Mesenchymal stem cell (in vitro differentiated cells and primary cell): Measurements from ENCODE around the gene GNG7.

ENCODE experiments used
- DNase-seq: peaks from one replicate; pipeline ENCODE4 v3.0.0-alpha.2; 2013
- H2AFZ ChIP-seq: one replicate; pipeline ENCODE4 v1.6.1; 2013; ENCODE audit warnings: low read depth, mild to moderate bottlenecking, control low read depth, inconsistent platforms, low read length, moderate library complexity
- H2AK5ac ChIP-seq: 2 replicates; pipeline ENCODE4 v1.6.1; 2013; ENCODE audit warnings: low read length, moderate library complexity, mild to moderate bottlenecking, inconsistent platforms; ENCODE audit not compliant: severe bottlenecking
- H2BK120ac ChIP-seq: one replicate; pipeline ENCODE4 v1.6.1; 2013; ENCODE audit warnings: low read depth, mild to moderate bottlenecking, inconsistent platforms, low read length, moderate library complexity
- H2BK12ac ChIP-seq, 2 experiments: one replicate each; pipeline ENCODE4 v1.6.1; 2013; ENCODE audit warnings: inconsistent platforms in 2 of 2, low read length in 2 of 2, mild to moderate bottlenecking in 2 of 2, moderate library complexity in 2 of 2, control low read depth in 1 of 2
- H2BK15ac ChIP-seq: one replicate; pipeline ENCODE4 v1.6.1; 2013; ENCODE audit warnings: mild to moderate bottlenecking, low read depth, inconsistent platforms; ENCODE audit not compliant: poor library complexity, severe bottlenecking
- H2BK5ac ChIP-seq: 2 replicates; pipeline ENCODE4 v1.6.1; 2013; ENCODE audit warnings: low read depth, mild to moderate bottlenecking, low read length, control low read depth, inconsistent platforms; ENCODE audit not compliant: poor library complexity, severe bottlenecking
- H3K14ac ChIP-seq, 2 experiments: one replicate each; pipeline ENCODE4 v1.6.1; 2013; ENCODE audit warnings: inconsistent platforms in 2 of 2, low read length in 2 of 2, control low read depth in 1 of 2, mild to moderate bottlenecking in 1 of 2, moderate library complexity in 1 of 2
- H3K18ac ChIP-seq, 2 experiments: one replicate each; pipeline ENCODE4 v1.6.1; 2013; ENCODE audit warnings: inconsistent platforms in 2 of 2, low read length in 2 of 2, control low read depth in 1 of 2, low read depth in 1 of 2, mild to moderate bottlenecking in 1 of 2
- H3K23ac ChIP-seq, 2 experiments: one replicate each; pipeline ENCODE4 v1.6.1; 2013; ENCODE audit warnings: inconsistent platforms in 2 of 2, low read length in 2 of 2, mild to moderate bottlenecking in 2 of 2, moderate library complexity in 2 of 2, control low read depth in 1 of 2
- H3K27ac ChIP-seq: 2 replicates; pipeline ENCODE4 v1.5.1; 2013; ENCODE audit warnings: mild to moderate bottlenecking, moderate library complexity, low read length, control low read depth, inconsistent platforms; ENCODE audit not compliant: poor library complexity, severe bottlenecking
- H3K27me3 ChIP-seq, 2 experiments: 2 replicates each; pipeline versions ENCODE4 v1.6.1 to v1.7.0; 2013; ENCODE audit warnings: low read length in 2 of 2, mild to moderate bottlenecking in 2 of 2, moderate library complexity in 2 of 2, control low read depth in 1 of 2, inconsistent platforms in 1 of 2; ENCODE audit not compliant: control insufficient read depth in 1 of 2, insufficient read depth in 1 of 2
- H3K36me3 ChIP-seq, 2 experiments: 2 replicates each; pipeline versions ENCODE4 v1.6.1 to v1.7.0; 2013; ENCODE audit warnings: low read length in 2 of 2, control low read depth in 1 of 2, inconsistent platforms in 1 of 2, low read depth in 1 of 2, mild to moderate bottlenecking in 1 of 2; ENCODE audit not compliant: insufficient read depth in 2 of 2, control insufficient read depth in 1 of 2
- H3K4ac ChIP-seq, 2 experiments: one replicate each; pipeline ENCODE4 v1.6.1; 2013; ENCODE audit warnings: inconsistent platforms in 2 of 2, low read length in 2 of 2, mild to moderate bottlenecking in 2 of 2, moderate library complexity in 2 of 2, control low read depth in 1 of 2, low read depth in 1 of 2
- H3K4me1 ChIP-seq: 2 replicates; pipeline ENCODE4 v1.6.1; 2013; ENCODE audit warnings: low read depth, low read length, control low read depth; ENCODE audit not compliant: control insufficient read depth, insufficient read depth
- H3K4me2 ChIP-seq: 2 replicates; pipeline ENCODE4 v1.6.1; 2013; ENCODE audit warnings: low read length, mild to moderate bottlenecking, inconsistent platforms; ENCODE audit not compliant: poor library complexity, severe bottlenecking
- H3K4me3 ChIP-seq, 2 experiments: 2 replicates each; pipeline versions ENCODE4 v1.5.1 to v1.7.0; 2013; ENCODE audit warnings: low read length in 2 of 2, mild to moderate bottlenecking in 2 of 2, control low read depth in 1 of 2, low read depth in 1 of 2; ENCODE audit not compliant: insufficient read depth in 1 of 2
- H3K79me1 ChIP-seq: replicated peaks from 2 replicates; pipeline ENCODE4 v1.6.1; 2013; ENCODE audit warnings: mild to moderate bottlenecking, control low read depth, low read length, inconsistent platforms; ENCODE audit not compliant: poor library complexity, severe bottlenecking
- H3K9ac ChIP-seq: 2 replicates; pipeline ENCODE4 v1.7.0; 2013; ENCODE audit warnings: mild to moderate bottlenecking, low read length, moderate library complexity
- H3K9me3 ChIP-seq: 2 replicates; pipeline ENCODE4 v1.7.0; 2013; ENCODE audit warnings: mild to moderate bottlenecking, low read length; ENCODE audit not compliant: control insufficient read depth
- H4K8ac ChIP-seq: one replicate; pipeline ENCODE4 v1.6.1; 2013; ENCODE audit warnings: inconsistent platforms, mild to moderate bottlenecking, low read length, moderate library complexity
- H4K91ac ChIP-seq: one replicate; pipeline ENCODE4 v1.6.1; 2013; ENCODE audit warnings: mild to moderate bottlenecking, low read length, inconsistent platforms
- WGBS: methylation state at CpG from one replicate; pipeline ENCODE4 v1.1.7; 2013; ENCODE audit warnings: mixed read lengths; 5-methylcytosine and 5-hydroxymethylcytosine counted together

GNG7 gene

DNA sequence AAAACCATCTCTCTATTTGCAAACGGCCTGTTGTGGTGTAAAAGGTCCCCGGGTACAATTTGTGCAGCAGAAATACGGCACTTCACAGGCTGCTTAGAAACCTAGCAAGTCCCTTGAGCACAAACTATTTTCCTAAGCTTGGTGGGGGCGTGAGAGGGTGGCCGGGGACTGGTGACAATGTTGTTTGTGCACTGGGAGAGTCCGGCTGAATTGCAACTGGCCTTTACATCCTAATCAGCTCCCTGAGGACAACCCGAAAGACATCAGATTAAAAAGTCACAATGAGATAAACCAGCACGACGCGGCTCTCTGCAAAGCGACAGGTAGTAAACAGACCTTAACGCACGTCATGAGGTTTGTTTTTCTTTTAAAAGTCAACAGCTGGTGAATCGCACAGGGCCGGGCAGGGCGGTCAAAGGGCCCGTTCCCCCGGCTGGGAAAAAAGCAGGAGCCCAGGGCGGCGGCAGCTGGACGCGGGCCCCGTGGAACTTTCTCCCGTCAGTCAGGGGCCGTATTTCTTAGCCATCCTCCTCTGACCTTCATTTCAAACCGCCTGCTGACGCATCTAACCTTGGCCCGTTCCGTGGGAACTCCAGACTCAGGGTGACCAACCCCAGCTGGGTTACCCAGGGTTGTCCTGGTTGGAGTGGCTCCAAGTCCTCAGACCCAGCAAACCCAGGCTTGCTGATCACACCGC, 114.3 kb downstream of the GNG7 start:
- peaks cover 5% of the 10 kb centered on the region for H3K4me1 ChIP-seq
- WGBS = 48% methylated on average over 30 of the region's 30 CpGs
- H2AFZ ChIP-seq = peak overlapping the region; percentile 51
- no peak overlapping the region for H3K23ac ChIP-seq
- H2BK15ac ChIP-seq = no peak overlapping the region
- peak; percentile 74 for DNase-seq
- no peak overlapping the region for H4K91ac ChIP-seq
- H3K9me3 ChIP-seq = peaks cover 9% of the 10 kb centered on the region
- no peak overlapping the region for H4K8ac ChIP-seq
- no peak overlapping the region for H3K4me2 ChIP-seq
- H3K27ac ChIP-seq = no peak overlapping the region
- H3K4me3 ChIP-seq = no peak overlapping the region
- no peak overlapping the region for H2BK12ac ChIP-seq
- H3K79me1 ChIP-seq = no peaks in the 10 kb centered on the region
- no peak overlapping the region for H2BK5ac ChIP-seq
- peak overlapping the region in 1 of 2 experiments; percentile 27 for H3K4ac ChIP-seq
- H3K27me3 ChIP-seq = peaks cover 5 to 38% of the 10 kb centered on the region in 2 experiments
- H2AK5ac ChIP-seq = no peak overlapping the region
- no peak overlapping the region for H2BK120ac ChIP-seq
- no peak overlapping the region for H3K14ac ChIP-seq
- no peak overlapping the region for H3K9ac ChIP-seq
- no peak overlapping the region for H3K18ac ChIP-seq
- no peaks in the 10 kb centered on the region for H3K36me3 ChIP-seq

DNA sequence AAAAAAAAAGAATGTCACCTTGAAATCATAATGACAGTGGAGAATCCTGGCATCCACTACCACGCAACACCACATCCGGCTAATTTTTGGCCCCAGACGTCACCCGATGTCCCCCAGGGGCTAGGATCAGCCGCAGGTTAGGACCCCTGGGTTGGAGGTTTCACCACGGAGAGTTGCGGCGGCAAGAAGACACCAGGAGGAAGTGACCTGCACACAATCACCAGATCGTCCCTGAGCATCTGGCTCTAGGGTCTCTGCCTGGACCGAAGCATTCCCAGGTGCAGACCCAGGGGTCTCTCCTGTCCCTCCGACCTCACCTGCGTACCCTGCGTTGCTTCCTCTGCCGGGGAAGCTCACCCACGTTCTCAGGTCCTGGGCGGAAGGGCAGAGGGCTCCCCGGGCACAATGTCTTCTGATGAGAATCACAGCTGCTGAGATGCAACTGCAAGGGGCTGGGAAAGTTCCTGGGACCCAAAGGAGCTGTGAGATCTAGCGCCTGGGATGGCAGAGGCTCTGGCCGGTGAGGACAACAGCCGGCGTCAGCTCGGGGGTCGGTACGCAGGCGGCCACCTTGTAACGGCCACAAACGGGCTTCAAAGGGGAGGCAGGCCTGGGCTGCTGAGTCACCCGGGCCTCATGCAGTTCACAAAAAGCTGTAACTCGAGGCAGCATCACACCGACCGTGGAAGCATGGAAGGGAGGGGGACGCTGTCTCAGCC, 115.3 kb downstream of the GNG7 start:
- no peak overlapping the region for H2BK120ac ChIP-seq
- no peak overlapping the region for H3K27ac ChIP-seq
- H3K9ac ChIP-seq = no peak overlapping the region
- H3K27me3 ChIP-seq = peaks cover 5 to 35% of the 10 kb centered on the region in 2 experiments
- H3K36me3 ChIP-seq = no peaks in the 10 kb centered on the region
- H3K4me2 ChIP-seq = no peak overlapping the region
- 56% methylated on average over 32 of the region's 32 CpGs for WGBS
- H4K8ac ChIP-seq = peak overlapping the region; percentile 5
- no peak overlapping the region for H2BK5ac ChIP-seq
- no peak overlapping the region for H3K23ac ChIP-seq
- H2BK15ac ChIP-seq = no peak overlapping the region
- H4K91ac ChIP-seq = no peak overlapping the region
- H2BK12ac ChIP-seq = no peak overlapping the region
- peak; percentile 32 for DNase-seq
- no peak overlapping the region for H3K4ac ChIP-seq
- H3K14ac ChIP-seq = no peak overlapping the region
- H2AK5ac ChIP-seq = no peak overlapping the region
- H3K4me1 ChIP-seq = peaks cover 2% of the 10 kb centered on the region
- H3K4me3 ChIP-seq = no peak overlapping the region
- H3K79me1 ChIP-seq = no peaks in the 10 kb centered on the region
- no peak overlapping the region for H3K18ac ChIP-seq
- peaks cover 9% of the 10 kb centered on the region for H3K9me3 ChIP-seq
- no peak overlapping the region for H2AFZ ChIP-seq

DNA sequence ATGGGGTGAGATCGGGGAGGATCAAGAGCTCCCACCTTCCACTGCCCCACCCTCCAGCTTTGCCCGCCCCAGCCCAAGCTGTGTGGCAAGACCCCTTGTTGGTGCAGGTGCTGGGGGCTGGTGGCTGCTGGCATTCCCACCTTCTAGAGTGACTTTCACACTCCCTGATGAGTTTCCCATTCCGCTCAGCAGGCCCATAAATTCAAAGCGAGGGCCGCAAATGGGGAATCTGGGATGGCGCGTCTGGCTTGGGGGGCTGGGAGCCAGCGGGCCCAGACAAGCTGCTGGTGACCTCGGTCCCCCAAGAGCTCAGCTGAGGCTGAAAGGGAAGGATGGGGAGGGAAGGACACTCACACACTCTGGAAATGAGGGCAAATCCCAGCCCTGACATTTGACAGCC, 116.3 kb downstream of the GNG7 start:
- H4K8ac ChIP-seq = no peak overlapping the region
- H2BK120ac ChIP-seq = no peak overlapping the region

DNA sequence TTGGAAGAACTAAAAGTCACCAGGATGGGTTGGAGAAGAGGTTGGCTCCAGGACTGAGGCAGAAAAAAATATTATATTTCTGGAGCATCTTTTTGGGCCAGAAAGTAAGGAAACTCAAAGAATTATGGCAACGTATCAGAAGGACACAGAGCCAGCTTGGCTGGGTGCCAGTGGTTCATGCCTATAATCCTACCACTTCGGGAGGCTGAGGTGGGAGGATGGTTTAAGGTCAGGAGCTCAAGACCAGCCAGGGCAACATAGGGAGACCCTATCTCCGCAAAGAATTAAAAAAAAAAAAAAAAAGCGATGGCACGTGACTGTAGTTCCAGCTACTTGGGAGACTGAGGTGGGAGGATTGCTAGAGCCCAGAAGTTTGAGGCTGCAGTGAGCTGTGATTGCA, 118.5 kb downstream of the GNG7 start:
- Histone ChIP-seq H2BK120ac (no peak overlapping the region), H3K36me3 (no peaks in the 10 kb centered on the region), H3K23ac (no peak overlapping the region), H3K4me1 (peaks cover 11% of the 10 kb centered on the region), H3K4me3 (no peak overlapping the region), H2BK15ac (no peak overlapping the region), H3K4ac (no peak overlapping the region), H3K14ac (no peak overlapping the region), H4K8ac (no peak overlapping the region), H2BK5ac (no peak overlapping the region), H3K18ac (no peak overlapping the region), H3K9ac (no peak overlapping the region), H3K27ac (no peak overlapping the region), H4K91ac (no peak overlapping the region), H2AK5ac (no peak overlapping the region), H2BK12ac (no peak overlapping the region), H3K9me3 (peaks cover 14% of the 10 kb centered on the region), H2AFZ (no peak overlapping the region), H3K79me1 (peaks cover 1% of the 10 kb centered on the region), H3K27me3 (peaks cover 5 to 18% of the 10 kb centered on the region in 2 experiments), H3K4me2 (no peak overlapping the region)
- DNase-seq = no peak
- WGBS = 91% methylated on average over 5 of the region's 5 CpGs

More for the DNA sequence above, 116.3 kb downstream of the GNG7 start:
- Histone ChIP-seq H3K4me3 (no peak overlapping the region), H3K4ac (no peak overlapping the region), H3K23ac (no peak overlapping the region), H2BK15ac (no peak overlapping the region), H3K14ac (no peak overlapping the region), H3K4me1 (peaks cover 2% of the 10 kb centered on the region), H2AK5ac (no peak overlapping the region), H3K9me3 (peaks cover 14% of the 10 kb centered on the region), H3K9ac (no peak overlapping the region), H3K18ac (no peak overlapping the region), H3K27ac (no peak overlapping the region), H2BK12ac (no peak overlapping the region), H2AFZ (no peak overlapping the region), H4K91ac (no peak overlapping the region), H3K79me1 (no peaks in the 10 kb centered on the region), H3K36me3 (no peaks in the 10 kb centered on the region), H3K4me2 (no peak overlapping the region), H2BK5ac (no peak overlapping the region), H3K27me3 (peaks cover 5 to 26% of the 10 kb centered on the region in 2 experiments)
- WGBS = 67% methylated on average over 8 of the region's 9 CpGs
- no peak for DNase-seq
